ENCODE results near the gene RIN1.
"Not testable (repeated sequence)": the region's sequence is repeated elsewhere in the genome, so short reads cannot be mapped to it uniquely, and the experiment has no call there.

The RIN1 gene, protein sequence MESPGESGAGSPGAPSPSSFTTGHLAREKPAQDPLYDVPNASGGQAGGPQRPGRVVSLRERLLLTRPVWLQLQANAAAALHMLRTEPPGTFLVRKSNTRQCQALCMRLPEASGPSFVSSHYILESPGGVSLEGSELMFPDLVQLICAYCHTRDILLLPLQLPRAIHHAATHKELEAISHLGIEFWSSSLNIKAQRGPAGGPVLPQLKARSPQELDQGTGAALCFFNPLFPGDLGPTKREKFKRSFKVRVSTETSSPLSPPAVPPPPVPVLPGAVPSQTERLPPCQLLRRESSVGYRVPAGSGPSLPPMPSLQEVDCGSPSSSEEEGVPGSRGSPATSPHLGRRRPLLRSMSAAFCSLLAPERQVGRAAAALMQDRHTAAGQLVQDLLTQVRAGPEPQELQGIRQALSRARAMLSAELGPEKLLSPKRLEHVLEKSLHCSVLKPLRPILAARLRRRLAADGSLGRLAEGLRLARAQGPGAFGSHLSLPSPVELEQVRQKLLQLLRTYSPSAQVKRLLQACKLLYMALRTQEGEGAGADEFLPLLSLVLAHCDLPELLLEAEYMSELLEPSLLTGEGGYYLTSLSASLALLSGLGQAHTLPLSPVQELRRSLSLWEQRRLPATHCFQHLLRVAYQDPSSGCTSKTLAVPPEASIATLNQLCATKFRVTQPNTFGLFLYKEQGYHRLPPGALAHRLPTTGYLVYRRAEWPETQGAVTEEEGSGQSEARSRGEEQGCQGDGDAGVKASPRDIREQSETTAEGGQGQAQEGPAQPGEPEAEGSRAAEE

DNA sequence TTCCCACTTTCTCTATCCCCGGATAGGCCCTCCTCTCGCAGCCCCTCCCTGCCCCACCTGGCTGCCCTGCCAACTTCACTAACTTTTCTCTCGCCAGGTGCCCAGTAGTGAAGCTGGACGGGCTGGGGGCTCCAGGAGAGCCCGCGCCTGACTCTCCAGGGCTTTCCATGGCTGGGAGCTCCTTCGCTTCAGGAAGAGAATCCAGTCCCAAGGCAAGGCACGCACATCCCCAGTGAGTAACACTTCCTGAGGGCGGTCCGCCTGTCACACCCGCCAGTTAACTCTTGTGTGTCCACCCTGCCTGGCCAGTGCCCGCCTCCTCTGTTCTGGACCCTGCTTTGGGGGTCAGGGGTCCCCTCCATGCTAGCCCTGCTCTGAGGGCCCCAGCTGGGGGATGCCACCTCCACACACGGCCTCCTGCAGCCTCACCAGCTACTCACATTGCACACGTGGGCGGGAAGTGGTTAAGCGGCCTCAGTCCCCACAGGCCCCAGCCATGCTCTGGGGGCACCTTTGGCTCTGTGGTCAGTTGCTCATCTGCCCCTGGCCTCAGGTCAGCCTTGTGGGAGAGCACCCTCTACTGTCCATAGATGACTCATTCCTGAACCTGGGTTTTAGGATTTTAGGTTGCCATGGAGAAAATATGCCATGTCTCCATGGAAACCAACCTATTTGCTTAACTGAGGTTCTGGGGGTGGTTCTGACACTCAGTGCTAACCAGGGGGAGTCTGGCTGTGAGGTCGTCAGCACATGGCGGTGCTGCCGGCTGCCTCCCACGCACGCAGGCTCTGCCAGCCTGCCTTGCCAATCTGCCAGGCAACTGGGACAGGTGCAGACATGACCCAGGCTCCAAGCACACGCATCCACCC lies at the start of gene RIN1:
RIN1 (minus strand) TSS at position 201 of the 869 bp plus-strand sequence; CDS start at position 169, 32 bp downstream.
- no peak for DNase-seq

DNA sequence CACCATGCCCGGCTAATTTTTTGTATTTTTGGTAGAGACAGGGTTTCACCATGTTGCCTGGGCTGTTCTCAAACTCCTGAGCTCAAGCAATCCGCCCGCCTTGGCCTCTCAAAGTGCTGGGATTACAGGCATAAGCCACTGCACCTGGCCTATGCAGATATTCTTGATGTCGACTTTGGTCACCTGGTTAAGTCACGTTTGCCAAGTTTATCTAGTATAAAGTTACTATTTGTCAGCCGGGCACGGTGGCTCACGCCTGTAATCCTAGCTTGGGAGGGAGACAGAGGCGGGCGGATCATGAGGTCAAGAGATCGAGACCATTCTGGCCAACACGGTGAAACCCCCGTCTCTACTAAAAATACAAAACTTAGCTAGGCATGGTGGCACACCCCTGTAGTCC lies 48.1 kb upstream of the RIN1 start:
- peak; percentile 39 for DNase-seq

DNA sequence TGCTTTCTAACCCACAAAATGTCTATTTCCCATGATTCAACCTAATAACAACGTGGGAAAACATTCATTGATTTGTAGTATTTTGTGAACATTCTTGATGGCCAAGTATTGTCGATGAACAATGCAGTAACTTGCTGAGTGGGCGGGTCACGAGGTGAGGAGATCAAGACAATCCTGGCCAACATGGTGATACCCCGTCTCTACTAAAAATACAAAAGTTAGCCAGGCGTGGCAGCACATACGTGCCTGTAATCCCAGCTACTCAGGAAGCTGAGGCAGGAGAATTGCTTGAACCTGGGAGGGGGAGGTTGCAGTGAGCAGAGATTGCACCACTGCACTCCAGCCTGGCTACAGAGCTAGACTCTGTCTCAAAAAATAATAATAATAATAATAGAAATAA lies 44.0 kb upstream of the RIN1 start:
- not testable (repeated sequence) for DNase-seq

DNA sequence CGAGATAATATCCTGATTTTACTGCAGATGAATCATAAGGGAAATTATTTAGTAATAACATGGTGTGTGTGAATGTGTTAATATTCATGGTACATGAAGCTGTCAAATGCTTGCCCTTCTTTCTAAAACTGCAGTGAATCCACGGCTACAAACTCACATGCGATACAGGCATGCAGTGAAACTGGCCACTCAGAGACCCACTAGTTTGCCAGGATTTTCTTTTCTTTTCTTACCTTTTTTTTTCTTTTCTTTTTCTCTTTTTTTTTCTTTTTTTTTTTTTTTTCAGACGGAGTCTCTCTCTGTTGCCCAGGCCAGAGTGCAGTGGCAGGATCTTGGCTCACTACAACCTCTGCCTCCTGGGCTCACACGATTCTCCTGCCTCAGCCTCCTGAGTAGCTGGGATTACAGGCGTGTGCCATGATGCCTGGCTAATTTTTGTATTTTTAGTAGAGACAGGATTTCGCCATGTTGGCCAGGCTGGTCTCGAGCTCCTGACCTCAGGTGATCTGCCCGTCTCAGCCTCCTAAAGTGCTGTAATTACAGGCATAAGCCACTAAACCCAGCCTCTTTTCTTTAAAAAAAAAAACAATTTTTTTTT lies 37.6 kb upstream of the RIN1 start:
- DNase-seq, result not testable (repeated sequence)

DNA sequence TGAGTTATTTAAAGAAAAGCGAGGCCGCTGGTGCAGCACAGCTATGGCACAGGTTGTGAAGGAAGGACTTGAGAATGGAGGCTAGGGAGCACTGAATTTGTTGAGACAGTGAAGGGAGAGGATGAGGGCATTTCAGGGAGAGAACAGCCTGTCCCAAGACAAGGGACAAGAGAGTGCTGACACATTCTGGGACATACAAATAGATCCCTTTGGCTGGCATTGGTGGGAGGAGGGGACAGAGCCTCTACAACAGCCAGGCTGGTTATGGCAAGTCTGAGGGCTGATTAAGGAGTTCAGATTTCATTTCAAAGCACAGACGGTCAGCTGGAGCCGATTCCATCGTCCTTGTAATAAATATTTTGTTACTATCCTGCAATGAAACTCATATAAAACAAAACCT lies 37.0 kb upstream of the RIN1 start:
- no peak for DNase-seq

DNA sequence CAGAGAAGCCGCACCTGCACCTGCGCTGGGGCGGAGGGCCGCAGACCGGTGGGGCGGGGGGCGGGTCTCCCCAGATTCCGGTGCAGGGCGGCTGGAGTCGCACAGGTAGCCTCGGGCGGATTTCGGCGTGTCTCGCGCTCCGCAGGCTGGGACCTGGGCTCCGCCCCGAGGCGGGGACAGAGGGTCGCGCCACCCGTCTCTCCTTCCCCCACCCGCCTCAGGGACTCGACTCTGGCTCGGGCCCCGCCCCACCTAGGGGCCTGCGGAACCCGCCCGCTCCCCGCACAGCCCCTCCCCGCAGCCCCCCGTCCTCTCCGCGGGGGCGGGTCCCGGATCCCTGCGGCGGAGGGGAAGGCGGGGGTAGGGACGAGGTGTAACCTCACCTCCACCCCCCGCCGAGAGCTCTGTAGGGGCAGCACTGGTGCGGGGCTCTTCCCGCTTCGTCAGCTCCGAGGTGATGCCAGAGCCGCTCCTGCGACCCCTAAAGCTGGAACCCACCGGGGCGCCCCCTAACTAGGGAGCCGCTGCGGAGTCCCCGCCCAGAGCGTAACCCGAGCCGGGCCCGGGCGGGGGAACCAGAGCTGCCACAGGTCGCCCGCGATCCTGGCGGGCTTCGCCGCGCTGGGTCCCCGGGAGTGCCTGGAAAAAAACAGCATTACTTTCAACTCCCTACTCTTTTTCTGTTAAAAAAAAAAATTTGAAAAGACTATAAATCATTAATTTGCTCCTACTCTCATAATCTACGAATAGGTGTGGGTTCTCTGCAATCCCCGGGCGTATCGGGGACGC lies 35.6 kb upstream of the RIN1 start, which contains the start of gene SLC29A2:
SLC29A2 (minus strand) TSS at position 134 of the 789 bp plus-strand sequence. CDS start 169 bp downstream, outside the sequence.
- DNase-seq, result peak; percentile 91

DNA sequence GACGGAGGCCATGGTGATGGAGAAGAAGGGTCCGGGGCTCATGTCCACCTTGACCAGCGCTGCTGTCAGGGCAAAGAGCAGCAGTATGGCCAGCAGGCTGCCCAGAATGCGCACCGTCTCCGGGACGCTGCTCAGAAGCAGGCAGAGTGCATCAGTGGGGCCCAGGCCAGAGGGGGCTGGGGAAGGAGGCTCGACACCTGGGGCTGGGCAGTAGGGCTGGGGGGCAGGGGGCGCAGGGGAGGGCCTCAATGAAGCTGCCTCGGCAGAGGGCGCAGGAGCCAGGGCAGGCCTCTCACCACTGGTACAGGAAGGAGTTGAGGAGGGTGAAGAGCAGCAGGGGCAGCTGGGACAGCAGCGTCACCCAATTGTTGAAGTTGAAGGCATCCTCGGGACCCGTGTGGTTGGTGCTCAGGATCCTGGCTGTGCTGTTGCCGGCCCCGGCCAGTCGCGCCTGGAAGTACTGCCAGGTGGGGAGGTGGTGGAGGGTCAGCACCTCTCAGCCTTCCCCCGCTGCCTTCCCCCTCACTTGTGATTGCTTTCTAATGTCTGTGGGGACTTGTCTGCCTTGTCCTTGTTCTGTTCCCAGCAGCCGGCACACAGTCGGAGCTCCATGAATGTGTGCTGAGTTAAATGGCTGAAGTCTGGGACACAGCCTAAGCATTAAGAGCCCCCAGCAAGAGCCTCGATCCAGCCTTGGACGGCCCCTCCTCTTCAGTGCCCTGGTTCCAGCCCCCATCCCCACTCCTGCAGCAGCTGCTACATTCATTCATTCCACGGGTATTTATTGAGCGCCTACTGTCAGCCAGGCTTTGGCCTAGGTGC lies 33.0 kb upstream of the RIN1 start:
- no peak for DNase-seq

DNA sequence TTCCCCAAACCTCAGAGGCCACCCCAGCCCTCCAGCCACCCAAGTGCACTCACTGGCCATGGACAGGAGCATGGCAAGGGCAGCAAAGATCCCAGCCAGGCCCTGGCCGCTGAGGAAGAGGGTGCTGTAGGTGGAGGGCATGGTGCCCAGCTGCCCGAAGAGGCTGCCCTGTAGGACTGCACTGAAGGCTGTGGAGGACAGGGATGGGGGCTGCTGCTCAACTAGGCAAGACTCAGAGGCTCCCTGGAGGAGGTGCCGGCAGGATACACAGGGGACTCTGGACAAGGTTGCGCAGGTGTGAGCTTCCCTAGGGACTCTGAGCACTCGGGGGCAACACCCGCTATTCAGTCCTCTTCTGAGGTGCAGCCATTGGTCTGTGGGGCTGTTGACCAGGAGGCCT lies 32.2 kb upstream of the RIN1 start:
- no peak for DNase-seq

DNA sequence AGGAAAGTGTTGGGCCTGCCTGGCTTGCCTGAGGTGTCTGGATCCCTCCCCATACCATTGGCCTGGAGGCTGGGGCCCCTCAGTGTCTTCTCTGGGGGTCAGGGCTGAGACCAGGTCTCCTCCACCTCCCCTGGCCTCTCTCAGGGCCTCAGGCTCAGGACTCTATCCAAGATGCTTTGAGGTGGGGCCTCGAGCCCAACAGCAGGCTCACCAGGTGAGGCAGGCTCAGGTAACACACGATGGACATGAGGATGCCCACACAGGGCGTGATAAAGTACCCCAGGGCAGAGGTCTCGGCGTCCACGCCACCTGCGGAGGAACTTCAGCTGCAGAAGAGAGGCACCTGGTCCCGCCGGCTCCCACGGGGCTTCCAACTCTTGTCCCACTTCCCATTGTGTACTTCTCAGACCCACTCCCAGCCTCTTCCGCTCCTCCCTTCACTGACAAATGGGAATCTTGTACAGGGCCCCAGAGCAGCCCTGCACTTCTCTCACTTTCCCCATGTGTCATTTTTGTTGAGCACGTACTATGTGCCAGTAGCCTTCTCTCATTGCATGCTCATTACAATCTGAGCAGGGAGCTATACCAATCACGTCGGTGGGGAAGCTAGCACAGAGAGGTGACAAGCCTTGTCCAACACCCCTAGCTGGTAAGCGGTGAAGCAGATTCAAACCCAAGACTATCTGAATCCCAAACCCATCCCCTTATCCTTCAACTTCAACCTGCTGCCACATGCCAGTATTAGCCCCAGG lies 31.5 kb upstream of the RIN1 start:
- no peak for DNase-seq

DNA sequence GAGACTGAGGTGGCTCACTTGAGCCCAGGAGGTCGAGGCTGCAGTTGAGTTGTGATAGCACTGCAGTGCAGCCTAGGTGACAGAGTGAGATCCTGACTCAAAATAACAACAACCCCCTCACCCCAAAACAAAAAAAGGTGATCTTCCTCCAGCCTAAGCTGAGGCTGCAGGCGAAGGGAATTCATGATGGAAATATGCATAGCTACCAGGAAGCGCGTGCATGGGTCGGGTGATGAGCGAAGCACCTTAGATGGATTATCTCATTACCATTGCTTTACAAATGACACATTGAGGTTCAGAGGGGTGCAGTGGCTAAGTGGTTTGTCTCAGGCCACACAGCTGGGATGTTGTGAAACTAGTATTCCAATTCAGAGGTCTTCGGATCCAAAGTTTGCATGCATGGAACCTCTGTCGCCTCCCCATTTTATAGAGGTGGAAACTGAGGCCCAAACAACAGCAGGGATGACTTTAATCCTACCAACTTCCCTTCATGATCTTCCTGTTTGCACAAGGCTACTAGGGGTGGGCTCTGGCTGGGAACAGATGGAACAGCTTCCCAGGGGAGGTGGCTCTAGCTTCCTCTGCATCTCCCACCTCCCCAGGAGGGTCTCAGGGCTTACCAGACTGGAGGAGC lies 30.7 kb upstream of the RIN1 start:
- DNase-seq, result no peak

DNA sequence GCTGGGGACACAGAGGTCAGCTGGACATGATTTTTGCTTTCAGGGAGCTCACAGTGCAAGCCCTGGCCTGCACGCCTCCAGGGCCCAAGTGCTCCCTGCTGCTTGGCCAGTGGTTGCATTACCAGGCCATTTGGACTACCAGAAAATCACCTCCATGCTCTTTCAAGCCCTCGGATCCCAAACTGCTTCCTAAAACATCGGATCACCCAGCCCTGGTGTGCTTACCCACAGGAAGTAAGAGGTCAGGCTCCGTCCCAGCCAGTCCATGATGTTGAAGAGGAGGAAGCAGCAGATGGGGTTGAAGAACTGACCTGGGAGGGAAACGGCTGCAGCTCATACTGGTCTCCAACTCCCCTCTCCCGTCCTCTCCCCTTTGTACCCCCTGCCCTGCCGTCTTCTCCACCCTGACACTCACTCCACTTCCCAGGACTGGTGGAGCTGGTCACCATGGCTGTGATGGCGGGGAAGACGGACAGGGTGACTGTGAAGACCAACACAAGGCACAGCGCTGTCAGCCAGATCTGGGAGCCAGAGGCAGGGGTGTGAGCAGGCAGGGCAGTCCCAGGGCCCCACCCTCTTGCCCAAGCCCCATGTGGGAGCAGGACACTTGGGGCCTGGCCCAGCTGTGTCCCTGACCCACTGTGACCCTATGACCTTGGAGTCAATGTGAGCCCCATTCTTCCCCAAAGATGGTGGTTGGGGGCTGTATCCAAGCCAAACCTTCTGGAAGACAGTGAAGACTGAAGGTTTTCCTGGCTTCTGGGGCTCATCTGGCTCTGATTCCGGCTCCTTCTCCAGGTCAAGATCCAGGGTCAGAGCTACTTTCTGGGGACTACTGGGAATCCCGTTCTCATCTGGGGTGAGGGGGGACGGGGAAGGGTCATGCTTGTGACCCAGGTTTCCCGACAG lies 29.7 kb upstream of the RIN1 start:
- no peak for DNase-seq

DNA sequence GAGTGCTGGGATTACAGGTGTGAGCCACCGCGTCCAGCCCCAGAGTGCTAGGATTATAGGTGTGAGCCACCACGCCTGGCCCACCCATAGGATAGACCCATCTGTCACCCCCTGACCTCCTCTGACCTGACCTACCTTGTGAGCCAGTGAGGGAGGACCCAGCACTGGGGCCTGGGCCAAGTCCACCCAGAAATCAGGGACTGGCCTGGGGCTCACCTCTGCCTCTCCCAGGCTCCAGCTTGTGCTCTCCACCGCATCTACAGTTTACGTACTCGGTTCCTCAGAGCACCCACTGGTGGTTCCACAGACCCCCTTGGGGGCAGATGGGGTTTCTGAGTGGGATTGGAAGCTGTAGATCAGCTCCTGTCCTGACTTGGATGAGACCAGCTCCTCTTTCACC lies 28.9 kb upstream of the RIN1 start:
- DNase-seq, result no peak

DNA sequence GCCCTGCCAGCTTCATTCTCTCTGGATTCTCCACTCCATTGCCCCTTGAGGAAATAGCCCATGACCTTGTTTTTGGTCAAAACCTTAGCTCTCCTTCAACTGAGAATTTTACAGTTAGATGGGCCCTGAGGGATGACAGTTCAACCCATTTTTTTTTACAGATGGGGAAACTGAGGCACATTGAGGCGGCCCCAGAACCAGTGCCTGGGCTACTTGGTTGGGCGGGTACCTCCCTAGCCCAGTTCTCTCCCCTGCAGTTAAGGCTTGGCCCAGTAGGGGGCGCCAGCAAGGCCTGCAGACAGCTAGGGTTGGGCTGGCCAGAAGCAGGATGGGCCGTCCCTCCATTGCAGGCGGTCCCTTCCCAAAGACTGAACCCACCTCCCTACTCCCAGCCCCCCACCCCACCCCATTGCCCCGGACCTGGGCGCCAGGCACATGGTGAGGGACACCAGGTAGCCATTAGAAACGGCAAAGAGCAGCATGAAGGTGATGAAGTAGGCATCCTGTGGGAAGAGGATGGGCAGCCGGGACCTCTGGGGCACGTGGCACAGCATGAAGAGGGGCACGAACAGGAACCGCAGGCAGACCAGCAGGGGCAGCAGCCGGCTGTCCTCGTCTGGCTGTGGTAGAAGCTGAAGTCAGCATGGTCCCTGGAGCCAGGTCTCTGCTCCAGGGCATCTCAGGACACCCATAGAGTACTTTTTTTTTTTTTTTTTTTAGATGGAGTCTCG lies 27.7 kb upstream of the RIN1 start:
- DNase-seq, result no peak

DNA sequence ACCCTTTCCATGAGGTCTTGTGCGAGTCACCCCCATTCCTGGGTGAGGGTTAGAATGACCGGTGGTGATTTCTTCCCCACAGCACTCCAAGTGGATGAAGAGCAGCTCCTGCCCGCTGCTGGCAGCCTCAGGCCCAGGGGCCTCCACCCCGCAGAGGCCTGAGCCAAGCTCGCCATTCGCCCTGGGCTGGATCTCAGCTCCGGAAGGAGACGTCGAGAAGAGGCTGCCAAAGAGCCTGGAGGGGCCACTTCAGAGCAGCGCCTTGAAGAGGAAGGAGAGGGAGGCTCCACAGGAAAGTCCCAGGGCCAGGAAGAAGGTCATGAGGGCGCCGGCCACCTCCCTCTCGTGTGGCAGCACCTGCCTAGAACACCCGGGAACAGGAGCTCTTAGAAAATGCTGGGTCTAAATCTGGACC lies 27.0 kb upstream of the RIN1 start:
- no peak for DNase-seq

DNA sequence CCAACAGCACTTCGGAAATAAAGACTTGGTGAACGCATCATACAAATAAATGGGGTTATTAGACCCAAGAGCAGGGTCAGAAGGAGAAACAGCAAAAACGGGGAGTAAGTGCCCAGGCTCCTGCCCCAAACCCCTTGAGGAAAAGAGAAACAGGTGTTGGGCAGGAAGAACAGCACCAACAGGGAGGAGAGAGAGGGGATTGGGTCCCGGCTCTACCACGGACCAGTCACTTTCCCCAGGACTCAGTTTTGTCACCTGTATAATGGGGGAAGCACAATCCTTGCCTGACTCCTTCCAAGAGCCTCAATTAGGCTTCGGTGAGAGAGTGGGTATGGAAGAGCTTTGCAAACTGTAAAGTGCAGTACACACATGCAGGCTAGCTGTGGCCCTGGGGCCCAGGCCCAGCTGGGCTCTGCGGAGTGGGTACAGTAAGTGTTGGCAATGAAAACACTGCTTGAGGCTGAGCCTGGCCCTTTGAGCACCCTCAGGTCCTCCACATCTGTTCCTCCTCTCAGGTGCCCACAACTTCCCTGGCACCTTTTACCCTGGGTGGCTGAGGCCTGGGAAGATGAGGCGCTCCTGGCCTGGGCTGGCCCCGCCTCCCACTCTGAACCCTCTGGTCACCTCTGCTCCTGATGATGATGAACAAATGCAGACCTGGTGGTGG lies 26.4 kb upstream of the RIN1 start:
- no peak for DNase-seq

DNA sequence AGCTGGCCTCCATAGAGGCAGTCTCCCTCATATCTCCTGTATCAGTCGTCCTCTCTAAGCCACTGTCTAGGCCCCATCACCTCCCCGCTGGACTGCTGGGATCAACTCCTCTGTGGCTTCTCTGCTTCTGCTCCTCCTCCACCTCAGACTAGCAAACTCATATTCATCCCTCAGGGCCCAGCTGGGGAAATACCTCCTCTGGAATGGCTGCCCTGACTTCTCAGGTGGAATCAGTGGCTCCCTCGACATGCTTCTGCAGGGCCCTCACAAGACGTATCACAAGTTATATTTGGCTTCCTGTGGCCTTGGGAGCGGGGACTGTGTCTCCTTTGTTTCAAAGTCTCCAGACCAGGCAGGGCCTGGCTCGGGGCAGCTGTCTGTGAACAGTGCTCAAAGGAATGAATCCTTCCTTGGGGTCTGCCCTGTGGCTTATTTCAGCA lies 25.3 kb upstream of the RIN1 start:
- DNase-seq, result no peak
